ENCODE results near the gene SRPK2.

Gene SRPK2

DNA sequence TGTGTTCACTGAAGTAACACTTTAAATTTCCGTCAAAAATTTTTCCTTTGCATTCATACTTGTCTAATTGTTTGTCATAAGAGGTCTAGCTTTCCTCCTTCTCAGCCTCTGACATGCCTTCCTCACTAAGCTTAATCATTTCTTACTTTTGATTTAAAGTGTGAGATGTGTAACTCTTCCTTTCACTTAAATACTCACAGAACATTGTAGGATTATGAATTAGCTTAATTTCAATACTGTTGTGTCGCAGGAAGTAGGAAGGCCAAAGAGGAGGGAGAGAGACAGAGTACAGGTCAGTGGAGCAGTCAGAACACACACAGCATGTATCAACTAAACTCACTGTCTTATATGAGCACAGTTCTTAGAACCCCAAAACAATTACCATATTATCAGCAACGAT lies 99.0 kb downstream of the SRPK2 start:
- Histone ChIP-seq H3K36me3 (no peaks in the 10 kb centered on the region), H3K4me1 (no peaks in the 10 kb centered on the region), H3K9me3 (no peaks in the 10 kb centered on the region), H3K4me3 (ENCODE audit: low read depth, low read length) (no peak overlapping the region), H3K27me3 (no peaks in the 10 kb centered on the region)
- no peak for DNase-seq
- TF ChIP-seq, protein P1, sequence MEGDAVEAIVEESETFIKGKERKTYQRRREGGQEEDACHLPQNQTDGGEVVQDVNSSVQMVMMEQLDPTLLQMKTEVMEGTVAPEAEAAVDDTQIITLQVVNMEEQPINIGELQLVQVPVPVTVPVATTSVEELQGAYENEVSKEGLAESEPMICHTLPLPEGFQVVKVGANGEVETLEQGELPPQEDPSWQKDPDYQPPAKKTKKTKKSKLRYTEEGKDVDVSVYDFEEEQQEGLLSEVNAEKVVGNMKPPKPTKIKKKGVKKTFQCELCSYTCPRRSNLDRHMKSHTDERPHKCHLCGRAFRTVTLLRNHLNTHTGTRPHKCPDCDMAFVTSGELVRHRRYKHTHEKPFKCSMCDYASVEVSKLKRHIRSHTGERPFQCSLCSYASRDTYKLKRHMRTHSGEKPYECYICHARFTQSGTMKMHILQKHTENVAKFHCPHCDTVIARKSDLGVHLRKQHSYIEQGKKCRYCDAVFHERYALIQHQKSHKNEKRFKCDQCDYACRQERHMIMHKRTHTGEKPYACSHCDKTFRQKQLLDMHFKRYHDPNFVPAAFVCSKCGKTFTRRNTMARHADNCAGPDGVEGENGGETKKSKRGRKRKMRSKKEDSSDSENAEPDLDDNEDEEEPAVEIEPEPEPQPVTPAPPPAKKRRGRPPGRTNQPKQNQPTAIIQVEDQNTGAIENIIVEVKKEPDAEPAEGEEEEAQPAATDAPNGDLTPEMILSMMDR (IDR thresholded peaks at IDR 0.05; ENCODE audit: low read depth, low read length), result no peak

DNA sequence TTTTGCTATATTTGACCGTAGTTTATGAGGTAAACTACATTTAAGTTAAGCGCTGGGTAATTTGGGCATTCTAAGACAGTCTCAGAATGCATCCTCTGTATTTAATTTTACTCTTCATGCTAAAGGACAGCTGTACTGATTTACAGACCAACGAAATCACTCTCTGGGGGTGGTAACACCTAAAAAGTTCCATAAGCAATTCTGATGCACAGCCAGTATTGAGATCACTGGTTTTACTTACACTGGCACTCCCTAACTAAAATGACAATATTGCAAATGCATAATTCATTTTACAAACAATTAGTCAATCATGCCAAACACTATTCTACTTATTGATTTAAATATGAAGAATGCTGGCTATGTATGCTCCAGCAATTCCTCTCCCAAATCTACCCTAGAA lies 102.3 kb downstream of the SRPK2 start:
- TF ChIP-seq, protein P1 (IDR thresholded peaks at IDR 0.05; ENCODE audit: low read depth, low read length), result no peak
- Histone ChIP-seq H3K36me3 (no peaks in the 10 kb centered on the region), H3K4me1 (no peaks in the 10 kb centered on the region), H3K9me3 (no peaks in the 10 kb centered on the region), H3K27me3 (no peaks in the 10 kb centered on the region), H3K4me3 (ENCODE audit: low read depth, low read length) (no peak overlapping the region)
- DNase-seq, result no peak

DNA sequence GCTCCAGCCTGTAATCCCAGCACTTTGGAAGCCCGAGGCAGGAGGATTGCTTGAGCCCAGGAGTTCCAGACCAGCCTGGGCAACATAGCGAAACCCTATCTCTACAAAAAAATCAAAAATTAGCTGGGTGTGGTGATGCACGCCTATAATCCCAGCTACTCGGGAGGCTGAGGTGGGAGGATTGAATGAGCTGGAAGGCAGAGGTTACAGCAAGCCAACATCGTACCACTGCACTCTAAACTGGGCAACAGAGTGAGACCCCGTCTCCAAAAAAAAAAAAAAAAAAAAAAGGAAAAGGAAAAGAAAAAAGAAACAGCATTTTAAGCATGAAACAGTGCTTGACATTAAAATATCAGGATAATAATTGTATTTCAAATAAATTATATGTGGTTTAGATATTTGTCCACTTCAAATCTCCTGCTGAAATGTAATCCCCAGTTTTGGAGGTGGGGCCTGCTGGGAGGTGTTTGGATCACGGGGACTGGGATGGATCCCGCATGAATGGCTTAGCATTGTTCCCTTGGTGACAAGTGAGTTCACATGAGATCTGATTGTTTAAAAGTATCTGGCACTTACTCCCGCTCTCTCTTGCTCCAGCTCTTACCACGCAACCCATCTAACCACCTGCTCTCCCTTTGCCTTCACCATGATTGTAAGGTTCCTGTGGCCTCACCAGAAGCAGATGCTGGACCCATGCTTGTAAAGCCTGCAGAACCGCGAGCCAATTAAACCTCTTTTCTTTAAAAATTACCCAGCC lies 103.4 kb downstream of the SRPK2 start:
- Histone ChIP-seq H3K27me3 (no peaks in the 10 kb centered on the region), H3K9me3 (no peaks in the 10 kb centered on the region), H3K36me3 (no peaks in the 10 kb centered on the region), H3K4me3 (ENCODE audit: low read depth, low read length) (no peak overlapping the region), H3K4me1 (no peaks in the 10 kb centered on the region)
- DNase-seq, result no peak
- TF ChIP-seq, protein P1 (IDR thresholded peaks at IDR 0.05; ENCODE audit: low read depth, low read length), result no peak

DNA sequence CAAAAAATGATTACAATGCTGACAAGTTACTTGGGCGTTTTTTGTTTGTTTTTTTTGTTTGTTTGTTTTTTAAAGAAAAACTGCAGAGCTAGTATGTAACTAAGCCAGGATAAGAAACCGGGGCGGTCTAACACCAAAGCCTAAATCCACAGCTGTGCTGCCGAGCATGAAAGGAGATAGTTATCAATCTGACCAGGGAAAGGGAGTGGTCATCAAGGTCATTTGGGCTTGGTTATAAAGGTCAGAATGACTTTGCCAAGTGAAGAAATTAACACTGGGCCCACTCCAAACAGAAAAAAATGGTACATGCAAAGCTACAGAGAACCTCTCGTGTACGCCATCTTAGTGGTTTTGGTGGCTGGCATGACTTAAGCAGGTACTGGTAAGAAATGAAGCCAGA lies 104.7 kb downstream of the SRPK2 start:
- Histone ChIP-seq H3K9me3 (no peaks in the 10 kb centered on the region), H3K4me1 (no peaks in the 10 kb centered on the region), H3K4me3 (ENCODE audit: low read depth, low read length) (no peak overlapping the region), H3K36me3 (no peaks in the 10 kb centered on the region), H3K27me3 (no peaks in the 10 kb centered on the region)
- DNase-seq, result no peak
- TF ChIP-seq, protein P1 (IDR thresholded peaks at IDR 0.05; ENCODE audit: low read depth, low read length), result no peak

DNA sequence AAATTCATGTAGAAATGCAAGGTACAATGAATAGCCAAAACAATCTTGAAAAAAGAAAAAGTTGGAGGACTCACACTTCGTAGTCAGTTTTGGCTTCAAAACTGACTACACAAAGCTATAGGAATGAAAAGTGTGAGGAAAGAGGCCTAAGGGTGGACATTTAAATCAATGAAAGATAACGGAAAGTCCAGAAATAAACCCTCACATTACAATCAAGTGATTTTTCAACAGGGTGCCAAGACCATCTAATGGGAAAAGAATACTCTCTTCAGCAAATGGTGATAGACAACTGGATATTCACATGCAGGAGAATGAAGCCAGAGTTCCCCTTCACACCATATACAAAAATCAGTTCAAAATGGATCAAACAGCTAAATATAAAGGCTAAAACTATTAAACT lies 106.8 kb downstream of the SRPK2 start:
- TF ChIP-seq, protein P1 (IDR thresholded peaks at IDR 0.05; ENCODE audit: low read depth, low read length), result no peak
- H3K4me1 ChIP-seq, result no peaks in the 10 kb centered on the region

DNA sequence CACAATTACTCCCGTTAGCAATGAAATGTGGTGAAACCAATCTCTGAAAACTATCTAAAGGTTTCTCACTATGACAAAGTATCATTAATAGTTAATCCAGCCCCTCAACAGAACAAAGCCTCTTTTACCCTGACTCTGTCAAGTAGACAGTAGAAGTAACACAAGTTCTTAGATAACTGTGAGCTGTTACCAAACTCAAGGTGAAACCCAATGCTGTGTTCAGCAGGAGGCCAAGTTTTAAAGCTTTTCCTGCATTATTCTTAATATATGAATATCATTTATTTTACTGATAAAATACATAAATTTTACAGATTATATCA lies 109.1 kb downstream of the SRPK2 start:
- H3K36me3 ChIP-seq, result no peaks in the 10 kb centered on the region
- no peak for DNase-seq
- H3K27me3 ChIP-seq, result no peaks in the 10 kb centered on the region
- no peak overlapping the region for H3K4me3 ChIP-seq (ENCODE audit: low read depth, low read length)
- no peaks in the 10 kb centered on the region for H3K9me3 ChIP-seq
- TF ChIP-seq, protein P1 (IDR thresholded peaks at IDR 0.05; ENCODE audit: low read depth, low read length), result no peak
- H3K4me1 ChIP-seq, result no peaks in the 10 kb centered on the region

More for the DNA sequence above, 106.8 kb downstream of the SRPK2 start:
- no peaks in the 10 kb centered on the region for H3K36me3 ChIP-seq
- no peaks in the 10 kb centered on the region for H3K9me3 ChIP-seq
- DNase-seq, result no peak
- H3K27me3 ChIP-seq, result no peaks in the 10 kb centered on the region
- no peak overlapping the region for H3K4me3 ChIP-seq (ENCODE audit: low read depth, low read length)
